HepG2 (cell line): ENCODE results near the gene CCN2. TPM values are rescaled to one million over a fixed set of nuclear protein-coding genes. Genes with fewer than 3 reads are reported as not detected.
A peak's percentile ranks its signal among the peaks of the same experiment; 100 is the strongest.

Source experiments
- MLLT10 ChIP-seq: sonication (generic); formaldehyde crosslinking; IDR thresholded peaks from 2 replicates; pipeline ENCODE4 v1.4.0; 2020; ENCODE audit warnings: missing genetic modification reagents
- NCOA5 ChIP-seq: sonication (generic); formaldehyde crosslinking; IDR thresholded peaks from 2 replicates; pipeline ENCODE4 v1.4.0; 2020; ENCODE audit warnings: missing genetic modification reagents
- NR2F1 ChIP-seq, 2 experiments: fragments of 450-650 bp in 1 of 2; formaldehyde crosslinking in 1 of 2; IDR thresholded peaks; 2 replicates each; pipeline versions ENCODE4 v1.5.0 to v1.6.1; 2016 to 2020; ENCODE audit warnings: mild to moderate bottlenecking in 1 of 2, missing compliant biosample characterization in 1 of 2, missing genetic modification reagents in 1 of 2, moderate library complexity in 1 of 2
- RARA ChIP-seq: IDR thresholded peaks from 2 replicates; pipeline ENCODE4 v1.6.1; 2016; ENCODE audit warnings: missing genetic modification reagents, missing compliant biosample characterization
- RBM22 ChIP-seq: fragments of 200-400 bp; formaldehyde crosslinking; optimal IDR thresholded peaks from 2 replicates; pipeline ENCODE3; 2017; ENCODE audit warnings: mild to moderate bottlenecking, low read length, moderate library complexity
- RNF2 ChIP-seq: fragments of 450-650 bp; conservative IDR thresholded peaks from 2 replicates; pipeline ENCODE4 v1.6.1; 2016; ENCODE audit warnings: low read depth
- RXRA ChIP-seq: sonication (generic); formaldehyde crosslinking; IDR thresholded peaks from 2 replicates; pipeline ENCODE4 v1.5.1; 2020; ENCODE audit warnings: missing genetic modification reagents
- RXRB ChIP-seq: IDR thresholded peaks from 2 replicates; pipeline ENCODE4 v1.6.1; 2016; ENCODE audit warnings: borderline replicate concordance, missing genetic modification reagents, missing compliant biosample characterization
- SP1 ChIP-seq, 2 experiments: fragments of 450-650 bp in 1 of 2; sonication (generic) in 1 of 2; formaldehyde crosslinking in 1 of 2; IDR thresholded peaks; 2 replicates each; pipeline versions ENCODE4 v1.4.0 to v1.6.1; 2016 to 2020; ENCODE audit warnings: missing genetic modification reagents in 1 of 2
- SSRP1 ChIP-seq: IDR thresholded peaks from 2 replicates; pipeline ENCODE4 v1.6.1; 2016; ENCODE audit warnings: control low read depth
- WIZ ChIP-seq: sonication (generic); formaldehyde crosslinking; IDR thresholded peaks from 2 replicates; pipeline ENCODE4 v1.5.1; 2020; ENCODE audit warnings: mild to moderate bottlenecking, missing genetic modification reagents
- ZNF431 ChIP-seq: sonication (generic); formaldehyde crosslinking; IDR thresholded peaks from 2 replicates; pipeline ENCODE4 v1.9.0; 2022; ENCODE audit warnings: missing genetic modification reagents, low read depth, mild to moderate bottlenecking, borderline replicate concordance
- ZNF510 ChIP-seq: sonication (generic); formaldehyde crosslinking; IDR thresholded peaks from 2 replicates; pipeline ENCODE4 v1.4.0; 2020; ENCODE audit warnings: low read depth, mild to moderate bottlenecking, missing genetic modification reagents
- ZNF737 ChIP-seq: sonication (generic); formaldehyde crosslinking; IDR thresholded peaks from 2 replicates; pipeline ENCODE4 v1.5.0; 2020; ENCODE audit warnings: missing genetic modification reagents, mild to moderate bottlenecking, borderline replicate concordance
- ZNF747 ChIP-seq: sonication (generic); formaldehyde crosslinking; IDR thresholded peaks from 2 replicates; pipeline ENCODE4 v1.8.1; 2023; ENCODE audit warnings: missing genetic modification reagents, mild to moderate bottlenecking, borderline replicate concordance
- ZSCAN9 ChIP-seq: IDR thresholded peaks from 2 replicates; pipeline ENCODE4 v1.6.1; 2016; ENCODE audit warnings: borderline replicate concordance
- polyA plus RNA-seq, 8 experiments: library from polyadenylated mRNA; depleted of rRNA in 3 of 8; stranded (reverse) in 7 of 8; unstranded in 1 of 8; fragments of >200 nt; fragmentation: Illumina TruSeq in 4 of 8; extraction: Trizol in 4 of 8; gene quantifications; 2 replicates each; pipeline versions ENCODE4 v1.2.1 to v1.2.3, GENCODE V29; 2011 to 2016; ENCODE audit warnings: low read depth in 4 of 8, missing spikeins in 1 of 8, mixed read lengths in 1 of 8; ENCODE audit not compliant: insufficient read depth in 1 of 8
- total RNA-seq, 5 experiments: library from RNA; depleted of rRNA; stranded (reverse); fragments of >200 nt; fragmentation: Illumina TruSeq; extraction: Trizol; gene quantifications; 2 replicates each; pipeline ENCODE4 v1.2.3, GENCODE V29; 2016; ENCODE audit warnings: low read depth in 1 of 5
- TF ChIP-seq, protein P1 (sequence below): sonication (generic); formaldehyde crosslinking; conservative IDR thresholded peaks from 2 replicates; pipeline ENCODE4 v1.8.0; 2022; ENCODE audit warnings: low read depth, missing genetic modification reagents
- TF ChIP-seq, protein P2 (sequence below): IDR thresholded peaks from 2 replicates; pipeline ENCODE4 v1.6.1; 2018; ENCODE audit warnings: missing genetic modification reagents, mild to moderate bottlenecking, missing compliant biosample characterization
- TF ChIP-seq, protein P3 (sequence below): sonication (generic); formaldehyde crosslinking; IDR thresholded peaks from 2 replicates; pipeline ENCODE4 v1.4.0; 2020; ENCODE audit warnings: missing genetic modification reagents
- TF ChIP-seq, protein P4 (sequence below): sonication (generic); formaldehyde crosslinking; IDR thresholded peaks from 2 replicates; pipeline ENCODE4 v1.4.0; 2020; ENCODE audit warnings: missing genetic modification reagents
- TF ChIP-seq, protein P5 (sequence below): sonication (generic); formaldehyde crosslinking; IDR thresholded peaks from 2 replicates; pipeline ENCODE4 v1.4.0; 2020; ENCODE audit warnings: missing genetic modification reagents, borderline replicate concordance

The CCN2 gene
- total and polyA plus RNA-seq, 2 of the 13 experiments (the other 11 are each of a cell fraction or from before 2014, with no cell fraction given) = 34.7 to 316 TPM

DNA sequence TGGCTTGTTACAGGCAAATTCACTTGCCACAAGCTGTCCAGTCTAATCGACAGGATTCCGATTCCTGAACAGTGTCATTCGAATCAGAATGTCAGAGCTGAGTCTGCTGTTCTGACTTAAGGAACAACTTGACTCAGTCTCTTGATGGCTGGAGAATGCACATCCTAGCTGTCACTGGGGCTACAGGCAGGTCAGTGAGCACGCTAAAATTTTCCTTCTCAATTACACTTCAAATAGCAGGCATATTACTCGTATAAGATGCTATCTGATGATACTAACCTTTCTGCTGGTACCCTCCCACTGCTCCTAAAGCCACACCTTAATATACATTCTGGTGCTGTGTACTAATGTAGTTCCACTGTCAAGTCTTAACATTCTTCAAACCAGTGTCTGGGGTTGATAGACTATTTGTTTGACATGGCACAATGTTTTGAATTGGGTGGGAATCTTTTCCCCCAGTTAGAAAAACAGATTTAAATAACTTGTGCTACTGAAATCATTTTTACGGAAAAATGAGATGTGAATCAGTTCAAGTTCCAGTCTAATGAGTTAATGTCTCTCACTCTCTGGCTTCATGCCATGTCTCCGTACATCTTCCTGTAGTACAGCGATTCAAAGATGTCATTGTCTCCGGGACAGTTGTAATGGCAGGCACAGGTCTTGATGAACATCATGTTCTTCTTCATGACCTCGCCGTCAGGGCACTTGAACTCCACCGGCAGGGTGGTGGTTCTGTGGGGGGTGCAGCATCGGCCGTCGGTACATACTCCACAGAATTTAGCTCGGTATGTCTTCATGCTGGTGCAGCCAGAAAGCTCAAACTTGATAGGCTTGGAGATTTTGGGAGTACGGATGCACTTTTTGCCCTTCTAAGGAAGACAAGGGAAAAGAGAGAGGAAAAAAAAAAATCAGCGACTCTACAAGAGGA, 2.2 kb downstream of the CCN2 start (continued):
- TF ChIP-seq SP1 (IDR thresholded peaks at IDR 0.05) (no peak), SP1 (CRISPR knock-in tag; IDR thresholded peaks at IDR 0.05) (0 out of 2 replicates have a peak, but pooled peaks have one; percentile 37), WIZ (CRISPR knock-in tag) (no peak), ZNF747 (CRISPR knock-in tag) (no peak), RXRA (CRISPR knock-in tag) (peak; percentile 45; the same call in 1 of the 2 replicates), NCOA5 (CRISPR knock-in tag) (0 out of 2 replicates have a peak, but pooled peaks have one; percentile 46), MLLT10 (peak; percentile 80; the same call in 1 of the 2 replicates), ZNF510 (CRISPR knock-in tag) (no peak), RXRB (CRISPR knock-in tag) (0 out of 2 replicates have a peak, but pooled peaks have one; percentile 17), ZNF431 (peak; percentile 25; the same call in 1 of the 2 replicates), ZSCAN9 (CRISPR knock-in tag) (peak; percentile 44; the same call in 1 of the 2 replicates), RNF2 (no peak), RBM22 (peak; percentile 84), NR2F1 (CRISPR knock-in tag; IDR thresholded peaks at IDR 0.05) (peak in 1 of 2 experiments; percentile 10; a peak in 1 of 4 replicates), ZNF737 (no peak), SSRP1 (CRISPR knock-in tag) (peak; percentile 87), RARA (peak; percentile 32)
- TF ChIP-seq, protein P1, sequence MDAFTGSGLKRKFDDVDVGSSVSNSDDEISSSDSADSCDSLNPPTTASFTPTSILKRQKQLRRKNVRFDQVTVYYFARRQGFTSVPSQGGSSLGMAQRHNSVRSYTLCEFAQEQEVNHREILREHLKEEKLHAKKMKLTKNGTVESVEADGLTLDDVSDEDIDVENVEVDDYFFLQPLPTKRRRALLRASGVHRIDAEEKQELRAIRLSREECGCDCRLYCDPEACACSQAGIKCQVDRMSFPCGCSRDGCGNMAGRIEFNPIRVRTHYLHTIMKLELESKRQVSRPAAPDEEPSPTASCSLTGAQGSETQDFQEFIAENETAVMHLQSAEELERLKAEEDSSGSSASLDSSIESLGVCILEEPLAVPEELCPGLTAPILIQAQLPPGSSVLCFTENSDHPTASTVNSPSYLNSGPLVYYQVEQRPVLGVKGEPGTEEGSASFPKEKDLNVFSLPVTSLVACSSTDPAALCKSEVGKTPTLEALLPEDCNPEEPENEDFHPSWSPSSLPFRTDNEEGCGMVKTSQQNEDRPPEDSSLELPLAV (CRISPR knock-in tag) = 0 out of 2 replicates have a peak, but pooled peaks have one; percentile 58
- TF ChIP-seq, protein P2, sequence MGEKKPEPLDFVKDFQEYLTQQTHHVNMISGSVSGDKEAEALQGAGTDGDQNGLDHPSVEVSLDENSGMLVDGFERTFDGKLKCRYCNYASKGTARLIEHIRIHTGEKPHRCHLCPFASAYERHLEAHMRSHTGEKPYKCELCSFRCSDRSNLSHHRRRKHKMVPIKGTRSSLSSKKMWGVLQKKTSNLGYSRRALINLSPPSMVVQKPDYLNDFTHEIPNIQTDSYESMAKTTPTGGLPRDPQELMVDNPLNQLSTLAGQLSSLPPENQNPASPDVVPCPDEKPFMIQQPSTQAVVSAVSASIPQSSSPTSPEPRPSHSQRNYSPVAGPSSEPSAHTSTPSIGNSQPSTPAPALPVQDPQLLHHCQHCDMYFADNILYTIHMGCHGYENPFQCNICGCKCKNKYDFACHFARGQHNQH = 0 out of 2 replicates have a peak, but pooled peaks have one; percentile 17
- TF ChIP-seq, protein P3, sequence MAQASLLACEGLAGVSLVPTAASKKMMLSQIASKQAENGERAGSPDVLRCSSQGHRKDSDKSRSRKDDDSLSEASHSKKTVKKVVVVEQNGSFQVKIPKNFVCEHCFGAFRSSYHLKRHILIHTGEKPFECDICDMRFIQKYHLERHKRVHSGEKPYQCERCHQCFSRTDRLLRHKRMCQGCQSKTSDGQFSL (CRISPR knock-in tag) = peak; percentile 62; the same call in 1 of the 2 replicates
- TF ChIP-seq, protein P4, sequence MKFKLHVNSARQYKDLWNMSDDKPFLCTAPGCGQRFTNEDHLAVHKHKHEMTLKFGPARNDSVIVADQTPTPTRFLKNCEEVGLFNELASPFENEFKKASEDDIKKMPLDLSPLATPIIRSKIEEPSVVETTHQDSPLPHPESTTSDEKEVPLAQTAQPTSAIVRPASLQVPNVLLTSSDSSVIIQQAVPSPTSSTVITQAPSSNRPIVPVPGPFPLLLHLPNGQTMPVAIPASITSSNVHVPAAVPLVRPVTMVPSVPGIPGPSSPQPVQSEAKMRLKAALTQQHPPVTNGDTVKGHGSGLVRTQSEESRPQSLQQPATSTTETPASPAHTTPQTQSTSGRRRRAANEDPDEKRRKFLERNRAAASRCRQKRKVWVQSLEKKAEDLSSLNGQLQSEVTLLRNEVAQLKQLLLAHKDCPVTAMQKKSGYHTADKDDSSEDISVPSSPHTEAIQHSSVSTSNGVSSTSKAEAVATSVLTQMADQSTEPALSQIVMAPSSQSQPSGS (CRISPR knock-in tag) = no peak
- TF ChIP-seq, protein P5, sequence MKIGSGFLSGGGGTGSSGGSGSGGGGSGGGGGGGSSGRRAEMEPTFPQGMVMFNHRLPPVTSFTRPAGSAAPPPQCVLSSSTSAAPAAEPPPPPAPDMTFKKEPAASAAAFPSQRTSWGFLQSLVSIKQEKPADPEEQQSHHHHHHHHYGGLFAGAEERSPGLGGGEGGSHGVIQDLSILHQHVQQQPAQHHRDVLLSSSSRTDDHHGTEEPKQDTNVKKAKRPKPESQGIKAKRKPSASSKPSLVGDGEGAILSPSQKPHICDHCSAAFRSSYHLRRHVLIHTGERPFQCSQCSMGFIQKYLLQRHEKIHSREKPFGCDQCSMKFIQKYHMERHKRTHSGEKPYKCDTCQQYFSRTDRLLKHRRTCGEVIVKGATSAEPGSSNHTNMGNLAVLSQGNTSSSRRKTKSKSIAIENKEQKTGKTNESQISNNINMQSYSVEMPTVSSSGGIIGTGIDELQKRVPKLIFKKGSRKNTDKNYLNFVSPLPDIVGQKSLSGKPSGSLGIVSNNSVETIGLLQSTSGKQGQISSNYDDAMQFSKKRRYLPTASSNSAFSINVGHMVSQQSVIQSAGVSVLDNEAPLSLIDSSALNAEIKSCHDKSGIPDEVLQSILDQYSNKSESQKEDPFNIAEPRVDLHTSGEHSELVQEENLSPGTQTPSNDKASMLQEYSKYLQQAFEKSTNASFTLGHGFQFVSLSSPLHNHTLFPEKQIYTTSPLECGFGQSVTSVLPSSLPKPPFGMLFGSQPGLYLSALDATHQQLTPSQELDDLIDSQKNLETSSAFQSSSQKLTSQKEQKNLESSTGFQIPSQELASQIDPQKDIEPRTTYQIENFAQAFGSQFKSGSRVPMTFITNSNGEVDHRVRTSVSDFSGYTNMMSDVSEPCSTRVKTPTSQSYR = no peak
